Measurements from ENCODE around the gene INPP5A.

Gene INPP5A

GRCh38 chr10:132710746-132711612, 173.4 kb downstream of the INPP5A start:
- DNase-seq (ENCODE audit: low read depth): no peak
- H3K4me3 ChIP-seq (ENCODE audit: low read depth, low read length): no peak overlapping the region
- no peak for TF ChIP-seq CTCF (IDR thresholded peaks at IDR 0.05; ENCODE audit: low read depth, low read length, missing control alignments)

DNA sequence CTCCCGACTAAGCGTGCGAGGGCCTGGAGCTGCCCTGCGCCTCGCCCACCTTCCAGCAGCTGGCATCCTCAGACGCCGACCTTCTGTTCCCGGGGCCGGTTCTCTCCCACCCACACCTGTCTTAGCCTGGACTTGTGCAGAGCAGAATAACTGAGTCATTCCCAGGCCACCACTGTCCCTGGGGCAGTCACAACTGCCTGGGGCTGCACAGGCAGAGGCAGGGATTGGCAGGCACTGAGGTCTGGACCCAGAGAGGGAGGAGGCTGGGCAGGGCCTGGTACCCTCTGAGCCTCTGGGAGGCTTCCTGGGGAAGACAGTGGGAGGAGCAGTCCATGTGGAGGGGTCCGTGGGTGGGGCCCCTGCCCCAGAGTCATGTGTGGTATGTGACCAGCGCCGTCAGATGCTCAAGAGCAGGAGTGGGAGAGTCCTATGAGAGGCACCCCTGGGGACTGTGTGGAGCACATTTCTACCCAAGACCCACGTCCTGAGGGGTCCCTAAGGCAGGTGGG, 174.1 kb downstream of the INPP5A start:
- H3K4me3 ChIP-seq (ENCODE audit: low read depth, low read length): no peak overlapping the region
- TF ChIP-seq CTCF (IDR thresholded peaks at IDR 0.05; ENCODE audit: low read depth, low read length, missing control alignments): no peak
- DNase-seq (ENCODE audit: low read depth): no peak

GRCh38 chr10:132712291-132712690, 174.7 kb downstream of the INPP5A start:
- TF ChIP-seq CTCF (IDR thresholded peaks at IDR 0.05; ENCODE audit: low read depth, low read length, missing control alignments): no peak
- no peak for DNase-seq (ENCODE audit: low read depth)
- no peak overlapping the region for H3K4me3 ChIP-seq (ENCODE audit: low read depth, low read length)

GRCh38 chr10:132712743-132713142, 175.2 kb downstream of the INPP5A start:
- no peak overlapping the region for H3K4me3 ChIP-seq (ENCODE audit: low read depth, low read length)
- DNase-seq (ENCODE audit: low read depth): no peak
- TF ChIP-seq CTCF (IDR thresholded peaks at IDR 0.05; ENCODE audit: low read depth, low read length, missing control alignments): no peak

DNA sequence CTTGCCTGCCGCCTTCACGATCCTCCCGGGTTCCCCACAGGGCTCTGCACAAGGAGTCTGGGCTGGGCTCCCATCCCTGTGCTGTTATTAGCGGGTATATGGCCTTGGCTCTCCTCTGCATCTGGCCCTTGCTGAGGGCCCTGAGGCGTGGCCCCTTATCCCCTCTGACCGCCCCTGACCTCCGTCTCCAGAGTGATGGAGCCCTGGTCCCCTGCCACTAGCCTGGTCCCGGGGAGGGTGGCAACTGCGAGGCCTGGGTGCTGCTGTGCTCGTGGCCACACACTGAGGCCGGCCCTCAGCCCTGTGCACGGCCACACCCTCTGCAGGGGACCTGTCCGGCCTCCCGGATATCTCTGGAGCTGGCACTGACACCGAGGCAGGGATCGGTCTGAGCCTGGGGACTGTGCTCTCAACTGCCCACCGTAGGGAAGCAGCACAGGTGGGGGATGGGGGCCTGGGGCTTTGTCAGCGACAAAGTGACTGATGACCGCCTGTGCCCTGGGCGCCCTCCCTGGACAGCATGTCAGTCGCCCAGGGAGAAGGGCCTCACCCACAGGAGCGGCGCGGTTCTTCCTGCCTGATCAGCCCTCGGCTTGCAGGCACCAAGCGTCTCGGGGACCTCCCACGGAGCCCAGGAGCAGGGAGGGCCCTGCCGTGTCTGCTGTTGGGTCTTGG, 176.0 kb downstream of the INPP5A start:
- TF ChIP-seq CTCF (IDR thresholded peaks at IDR 0.05; ENCODE audit: low read depth, low read length, missing control alignments): no peak
- H3K4me3 ChIP-seq (ENCODE audit: low read depth, low read length): no peak overlapping the region
- DNase-seq (ENCODE audit: low read depth): no peak

DNA sequence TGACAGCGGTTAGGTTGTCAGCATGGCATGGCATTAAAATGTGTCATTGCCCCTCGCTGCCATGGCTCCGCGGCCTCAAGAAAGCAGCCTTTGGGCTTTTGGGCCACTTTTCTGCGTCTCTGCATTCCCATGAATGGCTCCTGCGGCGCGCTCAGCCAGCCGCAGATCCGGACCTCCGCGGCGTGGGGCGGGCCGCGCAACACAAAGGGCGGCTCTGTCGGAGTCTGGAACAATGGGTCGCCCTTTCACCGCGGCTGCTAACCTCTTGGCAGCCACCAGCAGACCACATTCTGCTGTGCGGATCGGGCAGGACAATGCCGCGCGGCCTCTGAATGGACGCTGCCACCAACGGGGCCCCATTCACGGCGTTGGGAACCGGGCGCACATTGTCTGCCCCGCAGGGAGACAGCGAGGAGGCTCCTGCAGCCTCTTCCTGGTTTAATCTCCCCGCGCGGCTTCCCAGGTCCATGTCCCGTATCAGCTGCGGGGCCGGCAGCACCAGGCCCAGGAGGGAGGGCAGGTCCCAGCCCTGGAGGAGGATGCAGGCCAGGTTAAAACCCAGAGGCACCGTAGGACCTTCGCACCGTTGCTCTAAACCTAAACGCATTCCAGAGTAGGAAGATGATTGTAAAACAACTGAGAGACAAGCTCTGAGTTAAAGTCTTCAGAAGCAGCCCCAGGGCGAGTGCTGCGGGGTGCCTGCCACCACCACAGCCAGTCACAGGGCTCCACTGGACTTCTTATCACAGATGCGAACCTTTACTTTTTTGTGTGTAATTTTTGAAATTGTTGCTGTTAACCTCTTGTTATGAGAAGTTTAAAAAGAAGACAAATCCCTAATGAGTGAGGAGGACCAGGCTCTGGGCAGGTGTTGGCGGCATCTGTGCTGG, 176.8 kb downstream of the INPP5A start:
- no peak for TF ChIP-seq CTCF (IDR thresholded peaks at IDR 0.05; ENCODE audit: low read depth, low read length, missing control alignments)
- H3K4me3 ChIP-seq (ENCODE audit: low read depth, low read length): no peak overlapping the region
- no peak for DNase-seq (ENCODE audit: low read depth)

All from GM12864 (cell line).